Lower leg skin (tissue), 3 donors: Measurements from ENCODE around the gene HDAC4.

Source experiments
- CTCF ChIP-seq, 3 donors: fragments of 450-650 bp; IDR thresholded peaks; one replicate each; pipeline ENCODE4 v1.5.1; 2016; ENCODE audit warnings: antibody characterized with exemption in 3 of 3, mild to moderate bottlenecking in 3 of 3, moderate library complexity in 2 of 3
- POLR2A ChIP-seq, 2 donors: fragments of 450-650 bp; IDR thresholded peaks; one replicate each; pipeline ENCODE4 v1.6.1; 2016 to 2017; ENCODE audit warnings: antibody characterized with exemption in 2 of 2, mild to moderate bottlenecking in 1 of 2, moderate library complexity in 1 of 2

GRCh38 chr2:239020541-239021041 is 380.2 kb downstream of the HDAC4 start:
- no peak for TF ChIP-seq CTCF (IDR thresholded peaks at IDR 0.05)
- TF ChIP-seq POLR2A (IDR thresholded peaks at IDR 0.05), result no peak
